CD4-positive, alpha-beta T cell treated with Interleukin-15 for 1 hour (primary cell): ENCODE results near the gene PIK3R5.

Source experiments
- DNase-seq: peaks from one replicate; pipeline ENCODE4 v3.0.0-alpha.2; 2020

The PIK3R5 gene

GRCh38 chr17:8894202-8894671, 71.3 kb downstream of the PIK3R5 start:
- no peak for DNase-seq

GRCh38 chr17:8893621-8894201, 71.8 kb downstream of the PIK3R5 start:
- DNase-seq = no peak

GRCh38 chr17:8893059-8893458, 72.4 kb downstream of the PIK3R5 start:
- no peak for DNase-seq

GRCh38 chr17:8892338-8892690, 73.2 kb downstream of the PIK3R5 start:
- no peak for DNase-seq

GRCh38 chr17:8890671-8891070, 74.8 kb downstream of the PIK3R5 start:
- no peak for DNase-seq

- DNase-seq = no peak
Observed at GRCh38 chr17:8889458-8890210, 75.9 kb downstream of the PIK3R5 start.

GRCh38 chr17:8888704-8889302, 76.7 kb downstream of the PIK3R5 start:
- no peak for DNase-seq

GRCh38 chr17:8887834-8888703, 77.4 kb downstream of the PIK3R5 start:
- DNase-seq = no peak

- DNase-seq = no peak
Observed at GRCh38 chr17:8887301-8887700, 78.2 kb downstream of the PIK3R5 start.

- no peak for DNase-seq
Observed at GRCh38 chr17:8885967-8886684, 79.4 kb downstream of the PIK3R5 start.

- DNase-seq = peak; percentile 52
Observed at GRCh38 chr17:8885163-8885966, 80.1 kb downstream of the PIK3R5 start.

- DNase-seq = no peak
Observed at GRCh38 chr17:8884336-8884990, 81.0 kb downstream of the PIK3R5 start.

GRCh38 chr17:8883353-8883752, 82.2 kb downstream of the PIK3R5 start:
- no peak for DNase-seq

- DNase-seq = no peak
Observed at GRCh38 chr17:8881606-8882005, 83.9 kb downstream of the PIK3R5 start.

- DNase-seq = no peak
Observed at GRCh38 chr17:8880466-8880865, 85.0 kb downstream of the PIK3R5 start.

GRCh38 chr17:8879410-8879809, 86.1 kb downstream of the PIK3R5 start:
- DNase-seq = no peak

- DNase-seq = no peak
Observed at GRCh38 chr17:8877984-8878383, 87.5 kb downstream of the PIK3R5 start.

GRCh38 chr17:8875957-8876356, 89.5 kb downstream of the PIK3R5 start:
- DNase-seq = no peak

- DNase-seq = no peak
Observed at GRCh38 chr17:8875436-8875835, 90.1 kb downstream of the PIK3R5 start.

- DNase-seq = no peak
Observed at GRCh38 chr17:8873801-8874715, 91.4 kb downstream of the PIK3R5 start.
